BE2C (cell line): Measurements from ENCODE around the gene SLC5A11.
"Not testable (repeated sequence)": the region's sequence is repeated elsewhere in the genome, so short reads cannot be mapped to it uniquely, and the experiment has no call there.

Experiments
- DNase-seq: peaks from one replicate; pipeline ENCODE4 v3.0.0-alpha.2; 2020
- H3K27me3 ChIP-seq: fragments of 250-450 bp; sonication (Bioruptor Pico); 2 replicates; pipeline ENCODE4 v1.5.1; 2020; ENCODE audit warnings: mild to moderate bottlenecking
- H3K36me3 ChIP-seq: fragments of 250-450 bp; sonication (Bioruptor Pico); 2 replicates; pipeline ENCODE4 v1.5.1; 2020; ENCODE audit warnings: mild to moderate bottlenecking
- H3K4me1 ChIP-seq: fragments of 250-450 bp; sonication (Bioruptor Pico); 2 replicates; pipeline ENCODE4 v1.5.1; 2020
- H3K4me3 ChIP-seq: 2 replicates; pipeline ENCODE4 v1.5.1; 2011; ENCODE audit warnings: low read depth, low read length
- H3K9me3 ChIP-seq: fragments of 250-450 bp; sonication (Bioruptor Pico); 2 replicates; pipeline ENCODE4 v1.5.1; 2020
- CTCF ChIP-seq: IDR thresholded peaks from 2 replicates; pipeline ENCODE4 v1.5.1; 2012; ENCODE audit warnings: mild to moderate bottlenecking, low read depth, low read length

SLC5A11 gene

GRCh38 chr16:24879684-24880083 is 33.9 kb downstream of the SLC5A11 start:
- Histone ChIP-seq H3K9me3 (no peaks in the 10 kb centered on the region), H3K36me3 (no peaks in the 10 kb centered on the region), H3K4me3 (no peak overlapping the region), H3K4me1 (no peaks in the 10 kb centered on the region), H3K27me3 (no peaks in the 10 kb centered on the region)
- DNase-seq, result no peak
- TF ChIP-seq CTCF, result no peak

GRCh38 chr16:24883714-24884151 is 38.0 kb downstream of the SLC5A11 start:
- Histone ChIP-seq H3K9me3 (no peaks in the 10 kb centered on the region), H3K4me3 (no peak overlapping the region), H3K36me3 (no peaks in the 10 kb centered on the region), H3K27me3 (no peaks in the 10 kb centered on the region), H3K4me1 (no peaks in the 10 kb centered on the region)
- TF ChIP-seq CTCF, result no peak
- no peak for DNase-seq

DNA sequence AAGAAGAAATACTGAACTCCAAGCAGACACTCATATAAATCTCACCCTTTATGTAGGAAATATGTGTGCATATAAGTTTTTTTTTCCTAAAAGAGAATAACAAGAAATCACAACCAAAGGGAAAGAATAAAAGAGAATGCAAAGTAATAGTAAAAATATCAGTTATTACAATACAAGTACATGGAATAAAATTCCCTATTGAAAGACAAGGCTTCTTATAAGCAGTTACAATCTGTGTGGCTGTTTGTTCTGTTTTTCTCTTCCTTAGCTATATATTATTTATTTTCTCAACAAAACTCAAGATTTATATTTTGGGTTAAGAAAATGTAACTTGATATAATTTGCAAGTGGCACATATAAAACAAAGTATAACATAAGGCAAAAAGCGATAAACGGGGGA is 41.7 kb downstream of the SLC5A11 start:
- Histone ChIP-seq H3K27me3 (no peaks in the 10 kb centered on the region), H3K9me3 (no peaks in the 10 kb centered on the region), H3K4me1 (no peaks in the 10 kb centered on the region), H3K36me3 (no peaks in the 10 kb centered on the region), H3K4me3 (no peak overlapping the region)
- DNase-seq, result no peak
- no peak for TF ChIP-seq CTCF

DNA sequence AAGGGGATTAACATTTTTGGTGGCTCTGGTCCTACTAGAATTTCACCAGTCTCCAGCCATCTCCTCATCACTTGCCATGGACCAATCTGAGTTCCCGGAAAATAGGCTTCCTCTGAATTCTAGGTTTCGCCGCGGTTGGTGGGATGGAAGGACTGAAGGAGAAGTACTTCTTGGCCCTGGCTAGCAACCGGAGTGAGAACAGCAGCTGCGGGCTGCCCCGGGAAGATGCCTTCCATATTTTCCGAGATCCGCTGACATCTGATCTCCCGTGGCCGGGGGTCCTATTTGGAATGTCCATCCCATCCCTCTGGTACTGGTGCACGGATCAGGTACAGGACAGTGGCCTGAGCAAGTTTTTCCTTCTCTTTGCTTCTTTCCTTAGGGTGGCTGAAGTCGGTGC is 45.0 kb downstream of the SLC5A11 start:
- Histone ChIP-seq H3K4me3 (no peak overlapping the region), H3K36me3 (no peaks in the 10 kb centered on the region), H3K9me3 (no peaks in the 10 kb centered on the region), H3K4me1 (no peaks in the 10 kb centered on the region), H3K27me3 (no peaks in the 10 kb centered on the region)
- no peak for DNase-seq
- no peak for TF ChIP-seq CTCF

DNA sequence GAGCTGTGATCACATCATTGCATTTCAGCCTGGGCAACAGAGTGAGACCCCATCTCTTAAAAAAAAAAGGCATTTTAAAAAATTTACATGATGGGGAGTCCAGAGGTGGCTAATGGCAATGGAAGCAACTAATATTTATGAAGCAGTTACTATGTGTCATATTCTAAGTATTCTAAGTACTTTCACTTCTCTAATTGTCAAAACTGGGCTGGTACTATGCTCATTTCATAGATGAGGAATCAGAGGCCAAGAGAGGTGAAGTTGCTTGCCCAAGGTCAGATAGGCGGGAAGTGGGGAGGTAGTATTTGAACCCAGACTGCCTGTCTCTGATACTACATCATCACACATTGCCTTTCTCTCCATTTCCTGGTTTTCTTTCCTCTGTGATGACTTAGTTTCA is 50.7 kb downstream of the SLC5A11 start:
- Histone ChIP-seq H3K9me3 (no peaks in the 10 kb centered on the region), H3K27me3 (no peaks in the 10 kb centered on the region), H3K36me3 (no peaks in the 10 kb centered on the region), H3K4me3 (no peak overlapping the region), H3K4me1 (no peaks in the 10 kb centered on the region)
- no peak for DNase-seq
- TF ChIP-seq CTCF, result no peak

DNA sequence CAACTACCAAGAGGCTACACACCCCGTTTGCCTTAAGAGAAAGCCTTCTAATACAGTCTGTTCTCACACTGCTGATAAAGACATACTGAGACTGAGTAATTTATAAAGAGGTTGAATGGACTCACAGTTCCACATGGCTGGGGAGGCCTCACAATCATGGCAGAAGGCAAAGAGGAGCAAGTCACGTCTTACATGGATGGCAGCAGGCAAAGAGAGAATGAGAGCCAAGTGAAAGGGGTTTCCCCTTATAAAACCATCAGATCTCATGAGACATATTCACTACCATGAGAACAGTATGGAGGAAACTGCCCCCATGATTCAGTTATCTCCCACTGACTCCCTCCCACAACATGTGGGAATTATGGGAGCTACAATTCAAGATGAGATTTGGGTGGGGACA is 51.8 kb downstream of the SLC5A11 start:
- not testable (repeated sequence) for H3K4me3 ChIP-seq, H3K9me3 ChIP-seq, H3K27me3 ChIP-seq, H3K36me3 ChIP-seq, H3K4me1 ChIP-seq, DNase-seq

DNA sequence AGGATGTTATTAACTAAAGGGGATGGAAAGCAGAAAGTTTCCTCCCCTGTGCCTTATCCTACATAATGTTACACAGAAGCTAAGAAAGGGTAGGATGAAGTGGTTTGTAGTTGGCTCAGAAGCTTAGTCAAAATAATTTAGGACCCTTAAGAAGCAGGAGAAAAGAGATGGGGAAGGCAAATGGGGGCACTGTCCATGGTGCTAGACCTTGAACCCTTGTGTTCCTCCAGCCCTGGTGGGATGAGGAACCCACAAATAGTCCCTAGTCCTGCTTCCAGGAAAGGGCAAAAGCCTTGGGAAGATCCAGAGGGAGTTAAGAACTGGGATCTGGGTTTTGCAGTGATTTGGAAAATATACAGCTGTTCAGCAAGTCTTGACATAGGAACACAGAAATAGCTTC is 54.5 kb downstream of the SLC5A11 start:
- no peak for TF ChIP-seq CTCF
- no peaks in the 10 kb centered on the region for H3K9me3 ChIP-seq
- H3K27me3 ChIP-seq, result no peaks in the 10 kb centered on the region
- no peak overlapping the region for H3K4me3 ChIP-seq
- H3K36me3 ChIP-seq, result no peaks in the 10 kb centered on the region
- no peaks in the 10 kb centered on the region for H3K4me1 ChIP-seq
- no peak for DNase-seq
